Hematopoietic multipotent progenitor cell treated with erythropoietin and hydrocortisone succinate and interleukin-3 and kit ligand, for 4 days (in vitro differentiated cells): ENCODE data around the gene TOM1L2.
"Not testable (repeated sequence)": the region's sequence is repeated elsewhere in the genome, so short reads cannot be mapped to it uniquely, and the experiment has no call there.

Experiments used
- DNase-seq: peaks from one replicate; pipeline ENCODE4 v3.0.0-alpha.2; 2015

TOM1L2 gene

GRCh38 chr17:17921192-17922069 lies 50.8 kb downstream of the TOM1L2 start:
- DNase-seq, result no peak

- DNase-seq, result peak; percentile 86
Measured at GRCh38 chr17:17919169-17920107, 52.8 kb downstream of the TOM1L2 start.

GRCh38 chr17:17917394-17917793 lies 54.8 kb downstream of the TOM1L2 start:
- no peak for DNase-seq

- no peak for DNase-seq
Measured at GRCh38 chr17:17915183-17915582, 57.0 kb downstream of the TOM1L2 start.

GRCh38 chr17:17913695-17914332 lies 58.4 kb downstream of the TOM1L2 start:
- peak; percentile 59 for DNase-seq

- DNase-seq, result not testable (repeated sequence)
Measured at GRCh38 chr17:17912336-17912735, 59.9 kb downstream of the TOM1L2 start.

- no peak for DNase-seq
Measured at GRCh38 chr17:17911001-17911613, 61.1 kb downstream of the TOM1L2 start.

GRCh38 chr17:17910060-17910459 lies 62.1 kb downstream of the TOM1L2 start:
- DNase-seq, result no peak

GRCh38 chr17:17909078-17909477 lies 63.1 kb downstream of the TOM1L2 start:
- DNase-seq, result no peak

GRCh38 chr17:17907469-17907868 lies 64.7 kb downstream of the TOM1L2 start:
- no peak for DNase-seq

- DNase-seq, result no peak
Measured at GRCh38 chr17:17906418-17907215, 65.6 kb downstream of the TOM1L2 start.

- DNase-seq, result no peak
Measured at GRCh38 chr17:17905036-17905320, 67.2 kb downstream of the TOM1L2 start.

GRCh38 chr17:17904166-17905035 lies 67.8 kb downstream of the TOM1L2 start:
- no peak for DNase-seq

GRCh38 chr17:17902877-17903276 lies 69.3 kb downstream of the TOM1L2 start:
- no peak for DNase-seq

GRCh38 chr17:17902376-17902775 lies 69.8 kb downstream of the TOM1L2 start:
- DNase-seq, result peak; percentile 9

- peak; percentile 49 for DNase-seq
Measured at GRCh38 chr17:17900615-17901520, 71.3 kb downstream of the TOM1L2 start.

GRCh38 chr17:17899486-17899885 lies 72.7 kb downstream of the TOM1L2 start:
- DNase-seq, result no peak

- no peak for DNase-seq
Measured at GRCh38 chr17:17898673-17899072, 73.5 kb downstream of the TOM1L2 start.

- DNase-seq, result no peak
Measured at GRCh38 chr17:17897442-17897841, 74.8 kb downstream of the TOM1L2 start.

GRCh38 chr17:17896746-17897145 lies 75.5 kb downstream of the TOM1L2 start:
- no peak for DNase-seq
